Central memory CD8-positive, alpha-beta T cell (primary cell): ENCODE data around the gene SPTLC2.
"Not testable (repeated sequence)": the region's sequence is repeated elsewhere in the genome, so short reads cannot be mapped to it uniquely, and the experiment has no call there.

Source experiments
- ATAC-seq: fragments of 150-1000 bp; cut with Tn5 transposase; replicated peaks from 2 replicates; pipeline ENCODE4 v1.10.0; 2022; ENCODE audit warnings: mild to moderate bottlenecking, moderate FRiP score, moderate number of reproducible peaks; ENCODE audit not compliant: poor library complexity, severe bottlenecking; ENCODE audit errors: extremely low read depth
- DNase-seq, 2 donors: peaks; one replicate each; pipeline ENCODE4 v3.0.0; 2021; ENCODE audit warnings: low spot score in 2 of 2
- H3K27ac Mint-ChIP-seq: one replicate; pipeline ENCODE4 v1.8.0; 2022; ENCODE audit warnings: low read depth, mild to moderate bottlenecking, moderate library complexity, mixed read lengths
- H3K27me3 Mint-ChIP-seq: one replicate; pipeline ENCODE4 v1.8.0; 2022; ENCODE audit warnings: mixed read lengths
- H3K36me3 Mint-ChIP-seq: one replicate; pipeline ENCODE4 v1.8.0; 2022; ENCODE audit warnings: mild to moderate bottlenecking, moderate library complexity, mixed read lengths; ENCODE audit not compliant: insufficient read depth
- H3K4me1 Mint-ChIP-seq: one replicate; pipeline ENCODE4 v1.8.0; 2022; ENCODE audit warnings: mixed read lengths
- H3K4me3 Mint-ChIP-seq: one replicate; pipeline ENCODE4 v1.8.0; 2022; ENCODE audit warnings: mild to moderate bottlenecking, moderate library complexity, mixed read lengths
- H3K9me3 Mint-ChIP-seq: one replicate; pipeline ENCODE4 v1.8.0; 2022; ENCODE audit warnings: mixed read lengths

SPTLC2 gene

GRCh38 chr14:77598366-77599070 is 17.9 kb downstream of the SPTLC2 start:
- peak; percentile 85 for ATAC-seq
- Mint-ChIP-seq H3K27me3 (no peaks in the 10 kb centered on the region), H3K9me3 (no peaks in the 10 kb centered on the region), H3K4me1 (peaks cover 59% of the 10 kb centered on the region), H3K27ac (peak overlapping the region; percentile 86), H3K4me3 (peak overlapping the region; percentile 54), H3K36me3 (peaks cover 24% of the 10 kb centered on the region)
- DNase-seq, result no peak

- ATAC-seq, result peak; percentile 88
- Mint-ChIP-seq H3K4me3 (peak overlapping the region; percentile 59), H3K9me3 (no peaks in the 10 kb centered on the region), H3K27ac (peak overlapping the region; percentile 45), H3K4me1 (peaks cover 42% of the 10 kb centered on the region), H3K27me3 (no peaks in the 10 kb centered on the region), H3K36me3 (peaks cover 19% of the 10 kb centered on the region)
- DNase-seq, result no peak
These were observed 22.9 kb downstream of the SPTLC2 start for GRCh38 chr14:77593501-77593961.

GRCh38 chr14:77590845-77591485 is 25.5 kb downstream of the SPTLC2 start:
- H3K36me3 Mint-ChIP-seq, result peaks cover 5% of the 10 kb centered on the region
- no peak for DNase-seq
- no peaks in the 10 kb centered on the region for H3K27me3 Mint-ChIP-seq
- H3K4me3 Mint-ChIP-seq, result no peak overlapping the region
- no peaks in the 10 kb centered on the region for H3K9me3 Mint-ChIP-seq
- peak overlapping the region; percentile 49 for H3K27ac Mint-ChIP-seq
- no peak for ATAC-seq
- H3K4me1 Mint-ChIP-seq, result peaks cover 49% of the 10 kb centered on the region

- Mint-ChIP-seq H3K27ac (no peak overlapping the region), H3K4me3 (no peak overlapping the region), H3K27me3 (no peaks in the 10 kb centered on the region), H3K4me1 (peaks cover 43% of the 10 kb centered on the region), H3K9me3 (no peaks in the 10 kb centered on the region), H3K36me3 (peaks cover 1% of the 10 kb centered on the region)
- no peak for DNase-seq
- ATAC-seq, result no peak
These were observed 27.3 kb downstream of the SPTLC2 start for GRCh38 chr14:77589099-77589498.

GRCh38 chr14:77588411-77589025 is 27.9 kb downstream of the SPTLC2 start:
- not testable (repeated sequence) for H3K36me3 Mint-ChIP-seq, H3K4me3 Mint-ChIP-seq, H3K27ac Mint-ChIP-seq, ATAC-seq, H3K9me3 Mint-ChIP-seq, H3K27me3 Mint-ChIP-seq, DNase-seq
- peaks cover 40% of the 10 kb centered on the region for H3K4me1 Mint-ChIP-seq

GRCh38 chr14:77585385-77585784 is 31.1 kb downstream of the SPTLC2 start:
- no peaks in the 10 kb centered on the region for H3K27me3 Mint-ChIP-seq
- H3K27ac Mint-ChIP-seq, result no peak overlapping the region
- ATAC-seq, result no peak
- DNase-seq, result no peak
- peaks cover 40% of the 10 kb centered on the region for H3K4me1 Mint-ChIP-seq
- H3K9me3 Mint-ChIP-seq, result no peaks in the 10 kb centered on the region
- peaks cover 2% of the 10 kb centered on the region for H3K36me3 Mint-ChIP-seq
- H3K4me3 Mint-ChIP-seq, result no peak overlapping the region

- Mint-ChIP-seq H3K27me3 (no peaks in the 10 kb centered on the region), H3K4me1 (peaks cover 43% of the 10 kb centered on the region), H3K36me3 (peaks cover 2% of the 10 kb centered on the region), H3K4me3 (no peak overlapping the region), H3K27ac (no peak overlapping the region), H3K9me3 (no peaks in the 10 kb centered on the region)
- ATAC-seq, result no peak
- no peak for DNase-seq
These were observed 31.6 kb downstream of the SPTLC2 start for GRCh38 chr14:77584809-77585208.

- H3K27me3 Mint-ChIP-seq, result no peaks in the 10 kb centered on the region
- no peak for DNase-seq
- peaks cover 2% of the 10 kb centered on the region for H3K36me3 Mint-ChIP-seq
- no peak overlapping the region for H3K4me3 Mint-ChIP-seq
- ATAC-seq, result no peak
- H3K4me1 Mint-ChIP-seq, result peaks cover 43% of the 10 kb centered on the region
- H3K27ac Mint-ChIP-seq, result no peak overlapping the region
- H3K9me3 Mint-ChIP-seq, result no peaks in the 10 kb centered on the region
These were observed 32.8 kb downstream of the SPTLC2 start for GRCh38 chr14:77583657-77584056.

GRCh38 chr14:77582511-77582910 is 33.9 kb downstream of the SPTLC2 start:
- no peaks in the 10 kb centered on the region for H3K9me3 Mint-ChIP-seq
- peaks cover 39% of the 10 kb centered on the region for H3K4me1 Mint-ChIP-seq
- H3K4me3 Mint-ChIP-seq, result no peak overlapping the region
- peaks cover 9% of the 10 kb centered on the region for H3K36me3 Mint-ChIP-seq
- ATAC-seq, result no peak
- DNase-seq, result no peak
- no peaks in the 10 kb centered on the region for H3K27me3 Mint-ChIP-seq
- H3K27ac Mint-ChIP-seq, result no peak overlapping the region

GRCh38 chr14:77580964-77581505 is 35.4 kb downstream of the SPTLC2 start:
- H3K4me1 Mint-ChIP-seq, result peaks cover 32% of the 10 kb centered on the region
- peaks cover 17% of the 10 kb centered on the region for H3K36me3 Mint-ChIP-seq
- peak overlapping the region; percentile 94 for H3K27ac Mint-ChIP-seq
- H3K9me3 Mint-ChIP-seq, result no peaks in the 10 kb centered on the region
- DNase-seq (no peak), ATAC-seq (peak; percentile 90)
- peak overlapping the region; percentile 49 for H3K4me3 Mint-ChIP-seq
- no peaks in the 10 kb centered on the region for H3K27me3 Mint-ChIP-seq

- peak overlapping the region; percentile 94 for H3K27ac Mint-ChIP-seq
- peaks cover 32% of the 10 kb centered on the region for H3K4me1 Mint-ChIP-seq
- H3K9me3 Mint-ChIP-seq, result no peaks in the 10 kb centered on the region
- H3K27me3 Mint-ChIP-seq, result no peaks in the 10 kb centered on the region
- peak; percentile 21 for ATAC-seq
- DNase-seq, result no peak
- peak overlapping the region; percentile 49 for H3K4me3 Mint-ChIP-seq
- H3K36me3 Mint-ChIP-seq, result peaks cover 17% of the 10 kb centered on the region
These were observed 36.0 kb downstream of the SPTLC2 start for GRCh38 chr14:77580477-77580876.

GRCh38 chr14:77579780-77580179 is 36.7 kb downstream of the SPTLC2 start:
- Mint-ChIP-seq H3K27me3 (no peaks in the 10 kb centered on the region), H3K9me3 (no peaks in the 10 kb centered on the region), H3K4me3 (peak overlapping the region; percentile 39), H3K36me3 (peaks cover 17% of the 10 kb centered on the region), H3K27ac (peak overlapping the region; percentile 87), H3K4me1 (peaks cover 31% of the 10 kb centered on the region)
- DNase-seq (no peak), ATAC-seq (no peak)
